Stomach smooth muscle (tissue), 2 donors: ENCODE results near the gene NTRK3.

Source experiments
- H3K27ac ChIP-seq: one replicate; pipeline ENCODE4 v1.7.0; 2013; ENCODE audit warnings: mild to moderate bottlenecking, low read length, inconsistent platforms
- H3K27me3 ChIP-seq, 2 donors: one replicate each; pipeline ENCODE4 v1.7.0; 2013; ENCODE audit warnings: low read length in 2 of 2; ENCODE audit not compliant: insufficient read depth in 2 of 2, control insufficient read depth in 1 of 2
- H3K36me3 ChIP-seq, 2 donors: one replicate each; pipeline ENCODE4 v1.7.0; 2013; ENCODE audit warnings: low read length in 2 of 2; ENCODE audit not compliant: control insufficient read depth in 2 of 2, insufficient read depth in 2 of 2
- H3K4me1 ChIP-seq: one replicate; pipeline ENCODE4 v1.7.0; 2013; ENCODE audit warnings: low read length; ENCODE audit not compliant: control insufficient read depth, insufficient read depth
- H3K4me3 ChIP-seq, 2 donors: one replicate each; pipeline ENCODE4 v1.7.0; 2013; ENCODE audit warnings: low read length in 2 of 2
- H3K9ac ChIP-seq, 2 donors: one replicate each; pipeline ENCODE4 v1.7.0; 2013; ENCODE audit warnings: low read length in 2 of 2, mild to moderate bottlenecking in 1 of 2
- H3K9me3 ChIP-seq, 2 donors: one replicate each; pipeline ENCODE4 v1.7.0; 2013; ENCODE audit warnings: low read length in 2 of 2; ENCODE audit not compliant: control insufficient read depth in 2 of 2
- donor health status: healthy.
- donor health status: Pancreatic carcinoma.

The NTRK3 gene

DNA sequence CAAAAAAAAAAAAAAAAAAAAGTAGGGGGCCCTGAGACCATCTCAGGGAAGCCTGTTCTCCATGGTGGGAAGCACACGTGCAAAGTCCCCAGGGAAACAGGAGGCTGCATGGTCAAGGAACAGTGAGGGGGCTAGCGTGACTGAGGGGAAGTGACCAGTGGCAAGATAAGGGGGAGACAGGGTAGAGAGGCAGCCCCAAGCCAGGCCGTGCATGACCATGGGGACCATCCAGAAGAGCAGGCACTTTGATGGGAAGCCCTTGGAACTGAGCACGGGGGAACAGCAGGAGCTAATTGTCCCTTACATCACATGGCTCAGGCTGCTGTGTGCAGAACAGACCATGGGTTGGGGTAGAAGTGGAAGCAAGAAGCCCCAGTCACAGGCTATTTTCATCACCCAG, 196.2 kb downstream of the NTRK3 start:
- no peaks in the 10 kb centered on the region for H3K9me3 ChIP-seq
- no peak overlapping the region for H3K9ac ChIP-seq

DNA sequence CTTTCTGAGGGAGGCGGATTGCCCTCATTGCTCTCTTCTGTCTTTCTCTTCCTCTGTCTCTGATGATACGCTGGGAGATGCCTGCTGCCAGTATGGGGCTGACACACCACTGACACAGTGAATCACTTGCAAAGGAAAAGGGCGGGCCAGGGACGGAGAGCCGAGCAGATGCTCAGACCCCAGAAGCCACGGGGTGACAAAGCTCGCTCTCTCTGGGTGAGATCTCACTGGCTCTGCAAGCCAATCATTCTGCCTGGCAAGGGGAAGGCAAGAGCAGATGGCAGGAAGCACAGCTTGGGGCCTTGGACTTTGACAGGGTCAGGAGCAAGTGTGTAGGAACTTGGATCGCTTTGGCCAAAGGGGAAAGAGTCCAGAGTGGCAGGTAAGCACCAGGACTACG, 198.7 kb downstream of the NTRK3 start:
- H3K4me1 ChIP-seq, result no peaks in the 10 kb centered on the region

More for the DNA sequence above, 196.2 kb downstream of the NTRK3 start:
- Histone ChIP-seq H3K27ac (no peak overlapping the region), H3K4me3 (no peak overlapping the region), H3K4me1 (no peaks in the 10 kb centered on the region), H3K27me3 (no peaks in the 10 kb centered on the region), H3K36me3 (no peaks in the 10 kb centered on the region)

DNA sequence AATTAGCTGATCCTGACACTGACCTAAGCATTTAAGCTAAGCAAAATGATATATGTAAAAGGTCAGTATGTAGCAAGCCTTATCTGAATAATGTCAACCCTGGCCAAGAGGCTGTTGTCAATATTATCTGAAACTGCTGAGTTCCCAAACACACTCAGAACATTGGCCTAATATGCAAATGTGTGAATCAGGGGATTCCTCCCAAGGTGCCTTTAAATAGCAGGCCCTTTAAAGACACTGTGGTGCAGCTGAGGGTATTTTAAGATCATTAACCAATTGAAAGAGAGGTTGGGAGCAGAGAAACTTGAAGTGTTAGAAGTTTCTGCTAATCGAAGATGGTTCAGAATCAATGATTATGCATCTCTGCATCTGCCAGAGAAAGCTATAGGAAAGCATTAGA, 207.0 kb downstream of the NTRK3 start:
- Histone ChIP-seq H3K36me3 (no peaks in the 10 kb centered on the region), H3K4me3 (no peak overlapping the region), H3K9me3 (no peaks in the 10 kb centered on the region), H3K27ac (no peak overlapping the region), H3K27me3 (no peaks in the 10 kb centered on the region), H3K4me1 (no peaks in the 10 kb centered on the region), H3K9ac (no peak overlapping the region)

More for the DNA sequence above, 198.7 kb downstream of the NTRK3 start:
- no peak overlapping the region for H3K4me3 ChIP-seq
- H3K9me3 ChIP-seq, result no peaks in the 10 kb centered on the region
- no peak overlapping the region for H3K27ac ChIP-seq
- H3K36me3 ChIP-seq, result no peaks in the 10 kb centered on the region
- H3K27me3 ChIP-seq, result no peaks in the 10 kb centered on the region
- H3K9ac ChIP-seq, result no peak overlapping the region

DNA sequence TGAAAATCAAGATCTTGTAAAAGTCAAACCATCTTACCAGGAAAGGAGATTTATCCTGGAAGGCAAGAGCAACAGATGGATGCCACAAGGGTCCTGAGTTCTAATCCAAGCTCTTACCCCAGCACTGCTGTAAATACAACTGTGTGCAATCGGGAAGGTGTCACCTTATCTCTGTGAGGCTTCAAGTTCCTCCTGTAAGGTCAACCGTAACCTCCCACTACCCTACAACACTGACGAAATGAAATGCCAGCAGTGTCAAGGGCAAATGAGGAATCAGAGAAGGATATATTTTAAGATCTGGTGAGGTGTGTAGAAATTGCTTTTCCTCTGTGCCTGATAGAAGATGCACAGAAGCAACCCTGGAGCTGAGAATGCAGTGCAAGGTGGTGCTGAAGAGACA, 207.8 kb downstream of the NTRK3 start:
- Histone ChIP-seq H3K4me3 (no peak overlapping the region), H3K27ac (no peak overlapping the region), H3K27me3 (no peaks in the 10 kb centered on the region), H3K9ac (no peak overlapping the region), H3K36me3 (no peaks in the 10 kb centered on the region), H3K4me1 (no peaks in the 10 kb centered on the region), H3K9me3 (no peaks in the 10 kb centered on the region)

DNA sequence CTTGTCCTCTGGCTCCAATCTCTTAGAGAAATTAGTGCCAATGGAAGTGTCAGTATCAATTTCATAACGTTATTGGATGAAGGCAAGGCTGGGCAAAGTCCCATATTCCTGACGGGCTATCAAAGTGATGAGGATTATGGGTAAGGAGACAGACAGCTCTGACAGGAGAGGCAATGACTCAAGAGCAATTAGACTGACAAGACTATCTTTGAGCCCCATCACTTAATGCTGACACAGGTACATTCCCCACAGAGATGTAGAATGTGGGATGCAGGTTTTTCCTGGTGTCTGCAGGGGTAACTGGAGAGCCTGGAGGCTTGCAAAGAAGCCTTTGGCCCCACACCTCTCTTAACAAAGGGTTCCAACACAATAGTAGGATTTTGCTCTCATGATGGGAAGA, 208.3 kb downstream of the NTRK3 start:
- Histone ChIP-seq H3K9ac (no peak overlapping the region), H3K27me3 (no peaks in the 10 kb centered on the region), H3K36me3 (no peaks in the 10 kb centered on the region), H3K27ac (no peak overlapping the region), H3K4me1 (no peaks in the 10 kb centered on the region), H3K9me3 (no peaks in the 10 kb centered on the region), H3K4me3 (no peak overlapping the region)

DNA sequence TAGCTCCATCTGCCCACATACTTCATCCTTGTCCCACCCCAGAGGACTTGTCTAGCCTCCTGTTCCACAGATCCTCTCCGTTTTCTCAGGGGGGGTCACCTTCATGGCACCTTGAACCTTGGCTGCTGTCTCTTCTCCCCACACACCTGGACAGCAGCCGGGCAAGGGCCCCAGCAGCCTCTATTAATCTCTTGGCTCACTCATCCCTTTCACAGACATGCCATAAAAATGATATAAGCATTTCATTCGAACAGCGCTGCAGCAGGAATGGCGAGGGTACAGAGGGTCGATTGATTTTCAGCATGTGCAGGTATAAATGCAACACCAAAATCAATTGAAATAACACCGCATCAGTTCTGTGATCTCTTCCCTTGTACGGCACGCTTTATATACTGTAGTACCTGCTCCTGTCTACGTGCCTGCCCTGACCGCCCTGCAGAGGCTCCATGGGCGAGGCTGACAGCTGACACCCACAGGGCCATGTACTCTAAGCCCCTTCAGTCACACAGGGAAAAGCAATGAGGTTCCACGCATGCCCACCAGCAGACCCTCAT, 209.9 kb downstream of the NTRK3 start:
- no peaks in the 10 kb centered on the region for H3K27me3 ChIP-seq
- H3K27ac ChIP-seq, result no peak overlapping the region
- no peaks in the 10 kb centered on the region for H3K4me1 ChIP-seq
- no peaks in the 10 kb centered on the region for H3K36me3 ChIP-seq
- no peak overlapping the region for H3K9ac ChIP-seq
- H3K9me3 ChIP-seq, result no peaks in the 10 kb centered on the region
- H3K4me3 ChIP-seq, result no peak overlapping the region

DNA sequence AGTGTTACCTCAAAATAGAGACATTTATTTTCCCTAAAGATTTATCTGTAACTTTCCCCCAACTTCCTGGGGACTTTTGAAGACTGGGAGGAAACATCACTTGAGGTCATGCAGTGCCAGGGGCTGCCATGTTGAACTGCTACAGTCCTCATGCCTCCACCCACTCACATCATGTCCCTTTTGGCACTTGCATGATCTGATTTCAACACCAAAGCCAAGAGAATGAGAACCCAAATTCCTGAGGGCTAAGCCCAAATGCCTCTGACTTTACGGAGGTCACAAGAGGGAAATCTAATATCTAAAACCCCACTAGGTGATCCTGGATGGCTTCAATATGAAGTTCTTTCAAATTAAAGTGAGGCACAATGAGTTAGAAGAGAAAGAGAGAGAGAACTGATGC, 213.1 kb downstream of the NTRK3 start:
- Histone ChIP-seq H3K27ac (no peak overlapping the region), H3K4me1 (no peaks in the 10 kb centered on the region), H3K9me3 (no peaks in the 10 kb centered on the region), H3K36me3 (no peaks in the 10 kb centered on the region), H3K9ac (no peak overlapping the region), H3K4me3 (no peak overlapping the region), H3K27me3 (no peaks in the 10 kb centered on the region)

DNA sequence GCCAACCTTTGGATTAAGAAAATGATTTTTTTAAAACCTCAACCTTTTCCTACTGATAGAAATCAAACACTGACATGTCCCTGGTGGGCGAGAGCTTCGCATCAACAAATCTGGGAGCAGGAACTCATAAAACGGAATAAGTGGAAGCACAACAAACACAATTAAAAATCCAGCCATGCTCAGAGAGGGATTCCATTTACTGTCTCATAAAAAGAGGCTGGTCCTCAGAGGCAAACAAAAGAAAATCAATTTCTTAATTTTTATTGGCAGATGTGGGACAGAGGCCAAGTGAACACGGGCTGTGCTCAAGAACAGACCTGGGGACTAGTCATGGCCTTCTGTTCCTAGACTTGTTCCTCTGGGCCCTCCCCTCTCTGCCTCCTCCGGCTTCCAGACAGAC, 214.5 kb downstream of the NTRK3 start:
- H3K27ac ChIP-seq, result no peak overlapping the region
- no peaks in the 10 kb centered on the region for H3K9me3 ChIP-seq
- H3K36me3 ChIP-seq, result no peaks in the 10 kb centered on the region
- no peaks in the 10 kb centered on the region for H3K4me1 ChIP-seq
- no peak overlapping the region for H3K9ac ChIP-seq
- H3K27me3 ChIP-seq, result no peaks in the 10 kb centered on the region
- no peak overlapping the region for H3K4me3 ChIP-seq

DNA sequence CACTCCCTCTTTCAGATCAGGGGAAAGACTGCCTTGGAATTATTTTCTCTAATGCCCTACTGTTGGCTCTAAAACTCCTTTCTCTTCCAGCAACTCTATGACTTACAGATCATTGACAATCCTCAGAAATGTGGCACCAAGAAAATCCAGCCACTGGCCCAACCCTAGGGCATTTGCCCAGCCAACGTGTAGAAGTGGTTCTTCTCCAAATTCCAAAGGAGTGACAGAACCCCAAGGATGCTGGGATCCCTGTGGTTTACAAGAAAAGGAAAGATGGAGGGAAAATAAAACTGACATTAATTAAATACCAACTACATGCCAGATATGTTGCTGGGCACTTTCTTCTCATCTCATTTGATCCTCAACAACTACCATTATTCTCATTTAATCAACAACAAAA, 216.0 kb downstream of the NTRK3 start:
- no peaks in the 10 kb centered on the region for H3K9me3 ChIP-seq
- H3K27ac ChIP-seq, result no peak overlapping the region
- H3K36me3 ChIP-seq, result no peaks in the 10 kb centered on the region
- no peak overlapping the region for H3K9ac ChIP-seq
- no peaks in the 10 kb centered on the region for H3K4me1 ChIP-seq
- H3K4me3 ChIP-seq, result no peak overlapping the region
- H3K27me3 ChIP-seq, result no peaks in the 10 kb centered on the region

DNA sequence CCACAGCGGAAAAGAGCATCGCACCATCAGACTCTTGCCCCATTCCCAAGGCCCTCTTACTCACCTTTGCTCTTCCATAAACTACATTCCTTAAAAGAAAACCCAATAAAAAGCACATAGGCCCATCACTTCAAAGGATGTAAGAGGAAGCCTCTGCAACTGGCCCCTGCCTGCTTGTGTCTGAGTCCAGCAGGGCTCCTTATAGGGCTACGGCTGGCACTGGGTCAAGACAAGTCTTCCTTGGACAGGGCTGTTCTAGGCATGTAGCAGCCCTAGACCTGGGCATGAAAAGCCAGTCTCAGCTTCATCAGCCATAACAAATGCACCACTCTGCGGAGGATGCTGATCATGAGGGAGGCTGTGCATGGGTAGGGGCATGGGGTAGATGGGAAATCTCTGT, 218.3 kb downstream of the NTRK3 start:
- H3K4me1 ChIP-seq, result no peaks in the 10 kb centered on the region
- H3K9me3 ChIP-seq, result no peaks in the 10 kb centered on the region
- H3K4me3 ChIP-seq, result no peak overlapping the region
- H3K36me3 ChIP-seq, result no peaks in the 10 kb centered on the region
- no peak overlapping the region for H3K27ac ChIP-seq
- no peak overlapping the region for H3K9ac ChIP-seq
- no peaks in the 10 kb centered on the region for H3K27me3 ChIP-seq

DNA sequence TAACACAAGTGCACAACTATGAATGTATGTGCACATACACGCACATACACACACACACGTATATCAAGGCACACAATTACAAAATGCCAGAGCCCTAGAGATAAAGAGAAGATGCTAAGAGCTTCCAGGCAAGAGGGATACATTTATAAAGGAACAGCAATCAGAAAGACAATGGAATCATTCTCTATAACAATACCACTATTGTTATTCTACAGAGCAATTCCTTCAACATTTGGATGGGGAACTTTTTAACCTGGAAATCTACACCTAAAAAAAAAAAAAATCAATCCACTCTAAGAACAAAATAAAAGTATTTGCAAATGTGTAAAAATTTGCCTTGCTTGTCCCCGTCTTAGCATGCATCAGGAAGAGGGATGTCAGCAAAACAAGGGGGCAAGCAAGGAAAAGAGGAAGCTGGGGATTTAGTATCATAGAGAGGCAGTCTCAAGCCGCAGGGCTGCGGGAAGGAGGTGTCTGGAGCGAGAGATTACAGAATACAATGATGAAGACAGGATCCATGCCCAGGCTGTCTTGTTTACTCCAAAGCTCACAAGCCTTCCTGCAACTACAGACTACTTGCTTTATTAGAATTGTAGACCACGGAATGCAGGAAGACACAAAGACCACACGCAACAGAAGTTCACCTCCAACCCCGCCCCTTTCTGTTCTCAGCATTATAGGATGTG, 220.2 kb downstream of the NTRK3 start:
- Histone ChIP-seq H3K9ac (no peak overlapping the region), H3K9me3 (no peaks in the 10 kb centered on the region), H3K27me3 (no peaks in the 10 kb centered on the region), H3K4me3 (no peak overlapping the region), H3K4me1 (no peaks in the 10 kb centered on the region), H3K36me3 (no peaks in the 10 kb centered on the region), H3K27ac (no peak overlapping the region)
